H1 (cell line): ENCODE results near the gene HMCN1.

ENCODE experiments used
- CBX8 ChIP-seq: fragments of 300-800, 300-1000 bp; sonication (generic); IDR thresholded peaks from 2 replicates; pipeline ENCODE4 v1.7.1; 2016; ENCODE audit warnings: low read depth, low read length, borderline replicate concordance
- RXRA ChIP-seq: IDR thresholded peaks from 2 replicates; pipeline ENCODE4 v1.6.1; 2011; ENCODE audit warnings: low read depth, mild to moderate bottlenecking, low read length, moderate library complexity; ENCODE audit not compliant: insufficient read depth
- TF ChIP-seq, protein P1 (sequence below), 3 experiments: IDR thresholded peaks; 1 replicate in 2 of 3; 2 replicates in 1 of 3; pipeline versions ENCODE4 v1.5.1 to v1.6.1; 2011; ENCODE audit warnings: low read length in 3 of 3, mild to moderate bottlenecking in 3 of 3, inconsistent platforms in 2 of 3, low read depth in 1 of 3, moderate library complexity in 1 of 3; ENCODE audit not compliant: insufficient read depth in 1 of 3; ENCODE audit errors: control extremely low read depth in 1 of 3
- TF ChIP-seq, protein P2 (sequence below): IDR thresholded peaks from 2 replicates; pipeline ENCODE4 v1.6.1; 2011; ENCODE audit warnings: low read length, improper control_type of control experiment

DNA sequence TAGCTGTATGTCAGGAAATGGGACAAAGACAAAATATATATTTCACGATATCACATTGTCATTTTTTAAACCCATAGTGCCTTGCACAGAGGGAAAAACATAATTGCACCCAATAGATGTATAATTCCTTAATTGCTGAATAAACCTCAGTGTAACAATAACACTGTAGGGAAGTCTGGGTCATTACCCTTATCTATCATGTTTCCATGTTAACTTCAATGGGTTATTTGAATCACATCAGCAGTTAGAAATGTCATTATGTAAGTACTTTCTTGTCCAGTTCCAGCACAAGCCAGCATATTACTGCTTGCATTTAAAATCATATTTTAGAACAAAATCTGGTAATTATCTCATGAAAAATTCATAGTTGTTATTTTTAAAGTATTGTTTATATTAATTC lies 222.7 kb downstream of the HMCN1 start:
- TF ChIP-seq, protein P1, sequence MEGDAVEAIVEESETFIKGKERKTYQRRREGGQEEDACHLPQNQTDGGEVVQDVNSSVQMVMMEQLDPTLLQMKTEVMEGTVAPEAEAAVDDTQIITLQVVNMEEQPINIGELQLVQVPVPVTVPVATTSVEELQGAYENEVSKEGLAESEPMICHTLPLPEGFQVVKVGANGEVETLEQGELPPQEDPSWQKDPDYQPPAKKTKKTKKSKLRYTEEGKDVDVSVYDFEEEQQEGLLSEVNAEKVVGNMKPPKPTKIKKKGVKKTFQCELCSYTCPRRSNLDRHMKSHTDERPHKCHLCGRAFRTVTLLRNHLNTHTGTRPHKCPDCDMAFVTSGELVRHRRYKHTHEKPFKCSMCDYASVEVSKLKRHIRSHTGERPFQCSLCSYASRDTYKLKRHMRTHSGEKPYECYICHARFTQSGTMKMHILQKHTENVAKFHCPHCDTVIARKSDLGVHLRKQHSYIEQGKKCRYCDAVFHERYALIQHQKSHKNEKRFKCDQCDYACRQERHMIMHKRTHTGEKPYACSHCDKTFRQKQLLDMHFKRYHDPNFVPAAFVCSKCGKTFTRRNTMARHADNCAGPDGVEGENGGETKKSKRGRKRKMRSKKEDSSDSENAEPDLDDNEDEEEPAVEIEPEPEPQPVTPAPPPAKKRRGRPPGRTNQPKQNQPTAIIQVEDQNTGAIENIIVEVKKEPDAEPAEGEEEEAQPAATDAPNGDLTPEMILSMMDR (IDR thresholded peaks at IDR 0.05; ENCODE audit: control extremely low read depth in 1 of 3, insufficient read depth in 1 of 3, low read depth in 1 of 3, low read length in 3 of 3), result no peak
- no peak for TF ChIP-seq RXRA
- TF ChIP-seq, protein P2, sequence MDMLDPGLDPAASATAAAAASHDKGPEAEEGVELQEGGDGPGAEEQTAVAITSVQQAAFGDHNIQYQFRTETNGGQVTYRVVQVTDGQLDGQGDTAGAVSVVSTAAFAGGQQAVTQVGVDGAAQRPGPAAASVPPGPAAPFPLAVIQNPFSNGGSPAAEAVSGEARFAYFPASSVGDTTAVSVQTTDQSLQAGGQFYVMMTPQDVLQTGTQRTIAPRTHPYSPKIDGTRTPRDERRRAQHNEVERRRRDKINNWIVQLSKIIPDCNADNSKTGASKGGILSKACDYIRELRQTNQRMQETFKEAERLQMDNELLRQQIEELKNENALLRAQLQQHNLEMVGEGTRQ, result no peak
- TF ChIP-seq CBX8, result no peak
